NCI-H2029 (cell line): ENCODE measurements around the gene CCDC172.

Experiments
- DNase-seq: peaks from one replicate; lab custom pipeline; 2025; lab: John Stamatoyannopoulos, UW

Gene CCDC172

GRCh38 chr10:116324227-116324950 is at the start of gene CCDC172:
Gene CCDC172 (plus strand): TSS chr10:116324448. CDS start chr10:116325012, 564 bp downstream.
- no peak for DNase-seq

- no peak for DNase-seq
Observed at GRCh38 chr10:116276981-116277380, 47.3 kb upstream of the CCDC172 start.

GRCh38 chr10:116278846-116279245 is 45.4 kb upstream of the CCDC172 start:
- DNase-seq = no peak

GRCh38 chr10:116281775-116282174 is 42.5 kb upstream of the CCDC172 start:
- DNase-seq = no peak

- DNase-seq = no peak
Observed at GRCh38 chr10:116286626-116287200, 37.5 kb upstream of the CCDC172 start.

GRCh38 chr10:116287906-116288501 is 36.2 kb upstream of the CCDC172 start:
- DNase-seq = no peak

- DNase-seq = no peak
Observed at GRCh38 chr10:116289652-116290051, 34.6 kb upstream of the CCDC172 start.

- DNase-seq = no peak
Observed at GRCh38 chr10:116292493-116292892, 31.8 kb upstream of the CCDC172 start.

- no peak for DNase-seq
Observed at GRCh38 chr10:116296291-116296721, 27.9 kb upstream of the CCDC172 start.

GRCh38 chr10:116298586-116298985 is 25.7 kb upstream of the CCDC172 start:
- no peak for DNase-seq

GRCh38 chr10:116300542-116300941 is 23.7 kb upstream of the CCDC172 start:
- no peak for DNase-seq

- no peak for DNase-seq
Observed at GRCh38 chr10:116304923-116305322, 19.3 kb upstream of the CCDC172 start.

GRCh38 chr10:116306847-116307246 is 17.4 kb upstream of the CCDC172 start:
- DNase-seq = no peak

GRCh38 chr10:116307455-116307854 is 16.8 kb upstream of the CCDC172 start:
- DNase-seq = no peak

- no peak for DNase-seq
Observed at GRCh38 chr10:116311016-116311415, 13.2 kb upstream of the CCDC172 start.

GRCh38 chr10:116311706-116312490 is 12.3 kb upstream of the CCDC172 start:
- DNase-seq = no peak

GRCh38 chr10:116312548-116312947 is 11.7 kb upstream of the CCDC172 start:
- DNase-seq = no peak

- no peak for DNase-seq
Observed at GRCh38 chr10:116316503-116316902, 7.7 kb upstream of the CCDC172 start.

- no peak for DNase-seq
Observed at GRCh38 chr10:116324951-116325635, 845 bp downstream of the CCDC172 start.

- DNase-seq = no peak
Observed at GRCh38 chr10:116325987-116326386, 1.7 kb downstream of the CCDC172 start.

- DNase-seq = no peak
Observed at GRCh38 chr10:116329153-116329552, 4.9 kb downstream of the CCDC172 start.

GRCh38 chr10:116331815-116332214 is 7.6 kb downstream of the CCDC172 start:
- no peak for DNase-seq
